Natural killer cell treated with Interleukin-12 subunit alpha and Interleukin-12 subunit beta and Interleukin-15 and Interleukin-18, amount 100 ng/mL, for 72 hours (primary cell): ENCODE data around the gene PTPRA. TPM values are rescaled to one million over a fixed set of nuclear protein-coding genes. Genes with fewer than 3 reads are reported as not detected.
"Not testable (repeated sequence)": the region's sequence is repeated elsewhere in the genome, so short reads cannot be mapped to it uniquely, and the experiment has no call there.

Experiments used
- ATAC-seq, 2 donors: fragments of 150-1000 bp; cut with Tn5 transposase in 1 of 2; sonication (Bioruptor Pico), chemical (Tn5 transposase) in 1 of 2; 2 replicates each; pipeline ENCODE4 v1.10.0; 2021
- DNase-seq: peaks from one replicate; pipeline ENCODE4 v3.0.0; 2022; ENCODE audit warnings: low spot score
- H3K27ac Mint-ChIP-seq, 2 donors: 1 replicate in 1 of 2; 2 replicates in 1 of 2; pipeline ENCODE4 v1.8.0; 2022; ENCODE audit warnings: mixed read lengths in 2 of 2, mild to moderate bottlenecking in 1 of 2, moderate library complexity in 1 of 2
- H3K27me3 Mint-ChIP-seq, 2 donors: 1 replicate in 1 of 2; 2 replicates in 1 of 2; pipeline ENCODE4 v1.8.0; 2022; ENCODE audit warnings: mixed read lengths in 2 of 2
- H3K36me3 Mint-ChIP-seq: one replicate; pipeline ENCODE4 v1.8.0; 2022; ENCODE audit warnings: mixed read lengths
- H3K4me1 Mint-ChIP-seq, 2 donors: 1 replicate in 1 of 2; 2 replicates in 1 of 2; pipeline ENCODE4 v1.8.0; 2022; ENCODE audit warnings: low read depth in 2 of 2, mixed read lengths in 2 of 2, mild to moderate bottlenecking in 1 of 2
- H3K4me3 Mint-ChIP-seq: one replicate; pipeline ENCODE4 v1.8.0; 2022; ENCODE audit warnings: mixed read lengths
- H3K9me3 Mint-ChIP-seq: 2 replicates; pipeline ENCODE4 v1.8.0; 2022; ENCODE audit warnings: mixed read lengths
- total RNA-seq, 2 donors: library from RNA; stranded (reverse); gene quantifications; one replicate each; pipeline ENCODE4 v1.2.3, GENCODE V29; 2022

PTPRA gene
- total RNA-seq, 2 donors from 2014 or later, result 50.4 to 76.0 TPM

DNA sequence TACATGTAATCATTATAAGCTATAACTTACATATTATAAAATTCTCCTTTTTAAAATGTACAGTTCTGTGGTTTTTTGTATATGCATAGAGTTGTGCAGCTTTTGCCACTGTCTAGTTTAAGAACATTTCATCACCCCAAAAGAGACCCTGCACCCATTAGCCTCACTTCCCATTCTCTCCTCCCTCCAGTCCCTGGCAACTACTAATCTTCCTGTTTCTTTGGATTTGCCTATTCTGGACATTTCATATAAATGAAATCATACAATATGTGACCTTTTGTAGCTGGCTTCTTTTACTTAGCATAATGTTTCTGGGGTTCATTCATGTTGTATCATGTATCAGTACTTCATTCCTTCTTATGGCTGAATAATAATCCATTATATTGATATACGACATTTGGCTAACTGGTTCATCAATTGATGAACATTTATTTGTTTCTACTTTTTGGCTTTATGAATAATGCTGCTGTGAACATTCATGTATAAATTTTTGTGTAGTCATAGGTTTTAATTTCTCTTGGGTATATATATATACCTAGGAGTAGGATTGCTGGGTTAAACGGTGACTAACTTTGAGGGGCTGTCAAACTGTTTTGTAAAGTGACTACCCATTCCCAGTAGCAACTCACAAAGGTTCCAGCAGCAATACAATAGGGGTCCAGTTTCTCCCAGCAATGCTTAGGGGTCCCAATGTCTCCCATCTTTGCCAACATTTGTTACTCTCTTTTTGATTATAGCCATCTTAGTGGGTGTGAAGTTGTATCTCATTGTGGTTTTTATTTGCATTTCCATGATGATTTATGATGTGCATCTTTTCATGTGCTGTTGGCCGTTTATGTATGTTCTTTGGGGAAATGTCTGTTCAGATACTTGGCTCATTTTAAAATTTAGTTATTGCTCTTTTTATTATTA is 10.7 kb downstream of the PTPRA start:
- Mint-ChIP-seq H3K27me3 (no peaks in the 10 kb centered on the region), H3K36me3 (no peaks in the 10 kb centered on the region), H3K9me3 (no peaks in the 10 kb centered on the region), H3K4me1 (peaks cover 47 to 48% of the 10 kb centered on the region in 2 donors), H3K27ac (peak overlapping the region in 1 of 2 donors; percentile 68), H3K4me3 (peak overlapping the region; percentile 69)
- DNase-seq, result no peak
- peak in 1 of 2 donors; percentile 24 for ATAC-seq

DNA sequence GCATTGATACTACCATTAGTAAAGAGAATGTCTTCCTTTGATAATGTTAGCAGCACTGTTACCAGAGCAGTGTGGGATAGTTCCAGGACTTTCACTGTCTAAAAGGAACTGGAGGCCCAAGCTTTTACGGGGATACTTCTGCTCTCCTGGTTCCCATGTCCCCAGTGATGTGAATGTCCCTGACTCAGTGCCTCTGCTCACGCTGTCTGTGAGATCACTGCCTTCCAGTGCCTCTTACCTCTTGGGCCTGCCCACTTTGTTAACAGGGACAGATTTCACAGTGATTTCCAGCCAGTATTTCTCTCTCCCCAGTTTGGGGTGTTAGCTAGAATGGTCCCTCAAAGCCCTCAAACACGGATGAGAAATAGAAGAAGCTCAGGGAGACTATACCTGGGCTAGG is 14.4 kb downstream of the PTPRA start:
- H3K27me3 Mint-ChIP-seq, result no peaks in the 10 kb centered on the region

DNA sequence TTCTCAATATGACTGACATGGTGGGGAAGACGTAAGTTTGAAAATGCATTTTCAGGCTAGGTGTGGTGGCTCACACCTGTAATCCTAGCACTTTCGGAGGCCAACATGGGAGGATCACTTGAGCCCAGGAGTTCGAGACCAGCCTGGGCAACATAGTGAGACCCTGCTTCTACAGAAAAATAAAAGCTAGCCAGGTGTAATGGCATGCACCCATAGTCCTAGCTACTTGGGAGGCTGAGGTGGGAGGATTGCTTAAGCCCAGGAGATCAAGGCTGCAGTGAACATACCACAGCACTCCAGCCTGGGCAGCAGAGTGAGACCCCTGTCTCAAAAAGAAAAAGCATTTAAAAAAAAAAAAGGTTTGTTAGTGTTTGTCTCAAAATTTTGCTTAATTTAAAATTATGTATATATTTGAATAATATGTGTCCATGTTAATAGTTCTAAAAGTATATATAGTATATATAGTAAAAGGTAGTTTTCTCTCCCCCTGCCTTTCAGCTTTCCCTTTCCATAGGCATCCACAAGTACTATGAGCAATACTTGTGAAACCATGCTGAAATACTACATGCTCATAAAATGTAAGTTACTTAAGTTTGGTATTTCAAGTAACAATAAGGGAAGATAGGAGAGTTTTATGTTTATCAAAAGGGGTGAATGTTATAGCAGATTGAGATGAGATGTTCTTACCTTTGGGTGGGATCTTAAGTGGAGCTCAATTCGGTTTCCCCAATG is 15.1 kb downstream of the PTPRA start:
- no peak overlapping the region for H3K4me3 Mint-ChIP-seq
- H3K27me3 Mint-ChIP-seq, result no peaks in the 10 kb centered on the region
- peak overlapping the region in 1 of 2 donors; percentile 32 for H3K27ac Mint-ChIP-seq
- no peak for ATAC-seq
- H3K4me1 Mint-ChIP-seq, result peaks cover 66 to 68% of the 10 kb centered on the region in 2 donors
- H3K36me3 Mint-ChIP-seq, result no peaks in the 10 kb centered on the region
- no peak for DNase-seq
- peaks cover 4% of the 10 kb centered on the region for H3K9me3 Mint-ChIP-seq

More for the DNA sequence above, 14.4 kb downstream of the PTPRA start:
- Mint-ChIP-seq H3K4me3 (no peak overlapping the region), H3K9me3 (peaks cover 4% of the 10 kb centered on the region), H3K36me3 (no peaks in the 10 kb centered on the region), H3K27ac (peak overlapping the region in 1 of 2 donors; percentile 2), H3K4me1 (peaks cover 62 to 63% of the 10 kb centered on the region in 2 donors)
- DNase-seq (no peak), ATAC-seq (no peak)

DNA sequence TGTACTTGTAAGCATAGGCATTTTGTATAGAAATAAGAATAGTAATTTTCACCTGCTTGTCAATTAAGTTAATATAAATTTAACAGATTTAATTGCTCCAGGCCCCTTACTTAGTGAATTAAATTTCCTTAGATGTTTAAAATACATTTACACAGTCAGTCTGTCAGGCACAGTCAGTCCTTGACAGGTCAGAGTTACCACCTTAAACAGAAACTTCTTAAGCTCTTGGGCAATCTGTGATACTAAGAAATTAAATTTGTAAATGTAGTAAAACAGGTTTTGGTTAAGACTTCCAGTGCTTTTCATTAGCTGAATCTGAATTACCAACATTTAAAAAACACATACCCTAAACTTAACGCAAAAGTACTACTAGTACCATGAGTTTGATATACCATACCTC is 15.9 kb downstream of the PTPRA start:
- no peak for ATAC-seq
- H3K27me3 Mint-ChIP-seq, result no peaks in the 10 kb centered on the region
- peaks cover 4% of the 10 kb centered on the region for H3K9me3 Mint-ChIP-seq
- H3K4me3 Mint-ChIP-seq, result no peak overlapping the region
- H3K4me1 Mint-ChIP-seq, result peaks cover 62 to 63% of the 10 kb centered on the region in 2 donors
- DNase-seq, result no peak
- no peak overlapping the region for H3K27ac Mint-ChIP-seq
- H3K36me3 Mint-ChIP-seq, result no peaks in the 10 kb centered on the region

DNA sequence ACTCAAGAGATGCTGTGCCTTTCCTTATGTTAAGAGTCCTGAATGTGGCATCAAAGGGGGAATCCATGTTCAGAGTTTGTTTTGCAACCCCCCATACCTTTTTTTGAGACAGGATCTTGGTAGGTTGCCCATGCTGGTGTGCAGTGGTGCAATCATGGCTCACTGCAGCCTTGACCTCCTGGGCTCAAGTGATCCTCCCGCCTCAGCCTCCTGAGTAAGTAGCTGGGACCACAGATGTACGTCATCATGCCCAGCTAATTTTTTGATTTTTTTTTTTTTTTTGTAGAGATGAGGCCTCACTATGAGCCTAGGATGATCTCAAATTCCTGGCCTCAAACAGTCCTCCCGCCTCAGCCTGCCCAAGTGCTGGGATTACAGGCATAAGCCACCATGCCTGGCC is 16.5 kb downstream of the PTPRA start:
- H3K27ac Mint-ChIP-seq, result peak overlapping the region in 1 of 2 donors; percentile 4
- no peak for DNase-seq
- no peak overlapping the region for H3K4me3 Mint-ChIP-seq
- H3K36me3 Mint-ChIP-seq, result no peaks in the 10 kb centered on the region
- no peak for ATAC-seq
- no peaks in the 10 kb centered on the region for H3K27me3 Mint-ChIP-seq
- peaks cover 56 to 62% of the 10 kb centered on the region in 2 donors for H3K4me1 Mint-ChIP-seq
- peaks cover 4% of the 10 kb centered on the region for H3K9me3 Mint-ChIP-seq

DNA sequence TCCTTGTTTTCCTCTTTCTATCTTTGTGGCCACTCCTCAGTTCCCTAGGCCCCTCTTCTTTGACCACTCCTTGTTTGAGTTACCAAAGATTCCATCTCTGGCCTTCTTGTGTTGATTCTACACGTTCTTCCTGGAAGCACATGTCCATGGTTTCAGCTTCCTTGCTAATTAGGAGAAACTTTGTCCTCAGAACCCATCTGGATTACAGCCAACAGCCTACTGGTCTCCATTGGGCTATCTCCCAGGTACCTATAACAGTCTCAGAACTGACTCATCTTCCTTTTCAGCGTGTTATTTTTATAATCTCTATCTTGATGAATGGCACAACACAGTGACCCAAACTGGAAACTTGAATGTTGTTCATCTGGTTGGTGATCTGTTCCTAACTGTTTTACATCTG is 17.5 kb downstream of the PTPRA start:
- ATAC-seq, result no peak

DNA sequence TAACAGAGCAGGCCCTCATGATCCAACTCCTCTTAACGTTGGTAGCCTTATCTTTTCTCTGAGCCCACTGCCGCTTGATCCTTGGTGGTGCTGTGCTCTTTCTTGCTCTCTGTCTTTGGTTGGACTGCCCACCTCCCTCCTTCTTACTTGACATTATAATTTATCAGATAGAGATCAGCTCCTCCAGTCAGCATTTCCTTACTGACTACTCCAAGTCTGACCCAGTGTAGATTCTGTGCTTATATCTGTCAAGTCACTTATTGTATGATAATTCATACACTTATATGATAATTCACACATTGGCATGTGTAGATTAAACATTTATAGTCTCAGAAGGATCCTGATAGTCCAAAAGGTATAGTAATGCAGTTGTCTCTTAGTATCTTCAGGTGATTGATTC is 18.1 kb downstream of the PTPRA start:
- Mint-ChIP-seq H3K27ac (peak overlapping the region; percentile 4 to 8), H3K36me3 (no peaks in the 10 kb centered on the region), H3K4me1 (peaks cover 47 to 51% of the 10 kb centered on the region in 2 donors), H3K9me3 (peaks cover 4% of the 10 kb centered on the region), H3K4me3 (no peak overlapping the region), H3K27me3 (no peaks in the 10 kb centered on the region)
- no peak for DNase-seq
- no peak for ATAC-seq

More for the DNA sequence above, 17.5 kb downstream of the PTPRA start:
- Mint-ChIP-seq H3K27me3 (no peaks in the 10 kb centered on the region), H3K4me3 (peak overlapping the region; percentile 7), H3K4me1 (peaks cover 47 to 52% of the 10 kb centered on the region in 2 donors), H3K9me3 (peaks cover 4% of the 10 kb centered on the region), H3K27ac (peak overlapping the region; percentile 4 to 8), H3K36me3 (no peaks in the 10 kb centered on the region)
- no peak for DNase-seq

DNA sequence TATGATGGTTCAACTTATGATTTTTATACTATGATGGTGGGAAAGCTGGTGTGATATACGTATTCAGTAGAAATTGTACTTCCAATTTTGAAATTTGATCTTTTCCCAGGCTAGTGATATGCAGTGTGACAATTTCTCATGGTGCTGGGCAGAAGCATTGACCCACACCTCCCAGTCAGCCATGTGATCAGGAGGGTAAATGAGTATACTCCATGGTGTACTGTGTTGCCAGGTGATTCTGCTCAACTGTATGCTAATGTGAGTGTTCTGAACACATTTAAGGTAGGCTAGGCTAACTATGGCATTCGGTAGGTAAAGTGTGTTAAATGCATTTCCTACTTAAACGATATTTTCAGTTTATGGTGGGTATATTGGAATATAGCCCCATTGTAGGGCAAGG is 19.1 kb downstream of the PTPRA start:
- no peaks in the 10 kb centered on the region for H3K36me3 Mint-ChIP-seq
- ATAC-seq, result no peak
- H3K27ac Mint-ChIP-seq, result no peak overlapping the region
- H3K9me3 Mint-ChIP-seq, result peaks cover 4% of the 10 kb centered on the region
- no peak for DNase-seq
- H3K27me3 Mint-ChIP-seq, result no peaks in the 10 kb centered on the region
- no peak overlapping the region for H3K4me3 Mint-ChIP-seq
- H3K4me1 Mint-ChIP-seq, result peaks cover 49 to 53% of the 10 kb centered on the region in 2 donors

DNA sequence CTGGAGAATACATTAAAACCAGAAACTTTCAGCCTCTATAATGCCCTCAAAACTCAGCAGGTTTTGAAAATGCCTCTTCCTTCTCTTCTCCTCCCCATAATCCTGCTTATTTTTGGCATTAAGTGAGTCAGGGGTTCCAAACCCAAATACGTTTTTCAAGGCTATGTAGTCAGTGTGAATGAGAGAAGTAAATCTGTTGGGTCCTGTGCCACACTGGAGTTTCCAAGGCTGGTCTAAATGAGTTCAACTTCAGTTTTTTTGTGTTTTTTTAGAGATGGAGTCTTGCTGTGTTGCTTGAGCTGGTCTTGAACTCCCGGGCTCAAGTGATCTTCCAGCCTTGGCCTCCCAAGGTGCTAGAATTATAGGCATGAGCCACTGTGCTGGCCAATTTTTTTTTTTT is 20.9 kb downstream of the PTPRA start:
- Mint-ChIP-seq H3K27me3 (no peaks in the 10 kb centered on the region), H3K9me3 (peaks cover 4% of the 10 kb centered on the region), H3K27ac (no peak overlapping the region), H3K4me1 (peaks cover 41 to 45% of the 10 kb centered on the region in 2 donors), H3K36me3 (no peaks in the 10 kb centered on the region), H3K4me3 (no peak overlapping the region)
- no peak for DNase-seq
- ATAC-seq, result no peak

DNA sequence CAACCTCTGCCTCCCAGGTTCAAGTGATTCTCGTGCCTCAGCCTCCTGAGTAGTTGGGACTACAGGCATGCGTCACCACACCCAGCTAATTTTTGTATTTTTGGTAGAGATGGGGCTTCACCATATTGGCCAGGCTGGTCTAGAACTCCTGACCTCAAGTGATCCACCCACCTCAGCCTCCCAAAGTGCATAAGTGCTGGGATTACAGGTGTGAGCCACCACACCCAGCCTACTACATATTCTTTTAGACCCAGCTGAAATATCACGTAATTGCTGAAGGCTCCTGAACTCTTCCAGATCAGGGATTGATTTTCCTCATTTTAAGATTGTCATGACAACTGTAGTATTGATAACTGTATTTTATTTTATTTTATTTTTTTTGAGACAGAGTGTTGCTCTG is 21.9 kb downstream of the PTPRA start:
- not testable (repeated sequence) for H3K27ac Mint-ChIP-seq, ATAC-seq, H3K4me3 Mint-ChIP-seq, DNase-seq, H3K9me3 Mint-ChIP-seq, H3K36me3 Mint-ChIP-seq, H3K27me3 Mint-ChIP-seq
- peaks cover 41 to 44% of the 10 kb centered on the region in 2 donors for H3K4me1 Mint-ChIP-seq

DNA sequence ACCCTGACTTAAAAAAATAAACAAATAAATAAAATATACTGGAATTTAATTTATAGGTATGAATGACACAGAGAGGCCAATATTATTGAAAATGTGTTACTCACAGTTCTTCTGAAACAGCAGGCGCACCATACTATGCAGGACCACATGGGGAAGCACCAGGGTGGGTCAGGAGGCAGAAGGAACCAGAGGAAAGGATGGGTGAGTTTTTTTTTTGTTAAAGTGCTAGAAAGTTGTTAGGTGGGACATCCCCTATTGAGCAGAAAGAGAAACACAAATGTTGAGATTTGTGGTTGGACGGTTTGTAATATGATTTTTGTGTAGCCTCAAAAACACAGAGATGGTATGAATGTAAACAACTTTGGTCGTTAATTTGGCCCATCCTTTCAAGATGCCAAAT is 26.0 kb downstream of the PTPRA start:
- DNase-seq (no peak), ATAC-seq (peak; percentile 71 to 83)
- peaks cover 31 to 38% of the 10 kb centered on the region in 2 donors for H3K4me1 Mint-ChIP-seq
- no peaks in the 10 kb centered on the region for H3K36me3 Mint-ChIP-seq
- no peak overlapping the region for H3K4me3 Mint-ChIP-seq
- no peaks in the 10 kb centered on the region for H3K27me3 Mint-ChIP-seq
- H3K9me3 Mint-ChIP-seq, result no peaks in the 10 kb centered on the region
- no peak overlapping the region for H3K27ac Mint-ChIP-seq

DNA sequence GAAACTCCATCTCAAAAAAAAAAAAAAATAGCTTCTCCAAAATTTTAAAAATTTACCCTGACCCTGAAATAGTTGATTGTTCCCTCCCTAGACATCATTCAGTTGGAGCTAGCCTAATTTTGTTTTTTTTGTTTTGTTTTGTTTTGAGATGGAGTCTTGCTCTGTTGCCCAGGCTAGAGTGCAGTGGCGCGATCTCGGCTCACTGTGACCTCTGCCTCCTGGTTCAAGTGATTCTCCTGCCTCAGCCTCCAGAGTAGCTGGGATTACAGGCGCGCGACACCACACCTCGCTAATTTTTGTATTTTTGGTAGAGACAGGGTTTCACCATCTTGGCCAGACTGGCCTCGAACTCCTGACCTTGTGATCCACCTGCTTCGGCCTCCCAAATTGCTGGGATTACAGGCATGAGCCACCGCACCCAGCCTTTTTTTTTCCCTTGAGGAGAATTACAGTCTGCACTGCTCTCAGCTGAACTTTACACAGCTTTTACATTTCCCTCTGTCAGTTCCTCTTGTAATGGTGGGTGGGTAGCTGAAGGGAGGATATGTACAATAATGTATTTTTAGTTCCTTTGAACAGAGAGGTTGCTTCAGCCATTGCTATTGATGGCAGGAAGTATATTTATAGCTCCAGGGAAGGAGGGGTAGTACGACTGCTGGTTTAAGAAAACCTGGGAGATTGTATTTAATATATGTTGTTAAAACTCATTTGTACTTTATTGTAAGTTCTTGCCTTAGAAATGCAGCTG is 27.7 kb downstream of the PTPRA start:
- H3K27me3 Mint-ChIP-seq, result no peaks in the 10 kb centered on the region
- no peaks in the 10 kb centered on the region for H3K36me3 Mint-ChIP-seq
- no peak overlapping the region for H3K27ac Mint-ChIP-seq
- H3K9me3 Mint-ChIP-seq, result no peaks in the 10 kb centered on the region
- H3K4me1 Mint-ChIP-seq, result peaks cover 31 to 38% of the 10 kb centered on the region in 2 donors
- ATAC-seq (no peak), DNase-seq (no peak)
- H3K4me3 Mint-ChIP-seq, result no peak overlapping the region

DNA sequence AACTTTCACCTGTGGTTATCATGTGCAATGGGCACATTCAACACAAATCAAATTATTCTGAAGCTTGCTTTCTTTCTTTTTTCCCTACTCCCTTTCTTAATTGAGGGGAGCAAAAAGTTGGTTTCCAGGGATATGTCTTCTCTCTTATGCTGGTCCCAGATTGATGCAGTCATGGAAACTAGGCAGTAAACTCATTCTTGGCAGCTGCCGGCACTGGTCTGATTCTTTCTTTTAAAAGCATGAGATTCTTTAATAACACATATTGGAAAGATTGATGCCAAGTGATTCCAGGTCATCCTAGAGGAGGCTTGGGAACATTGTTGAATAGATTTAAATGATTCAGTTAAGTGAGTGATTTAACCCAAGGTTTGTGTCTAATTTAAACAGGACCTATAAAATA is 29.0 kb downstream of the PTPRA start:
- ATAC-seq, result no peak

More for the DNA sequence above, 29.0 kb downstream of the PTPRA start:
- Mint-ChIP-seq H3K4me1 (peaks cover 24 to 31% of the 10 kb centered on the region in 2 donors), H3K27ac (no peak overlapping the region), H3K36me3 (no peaks in the 10 kb centered on the region), H3K9me3 (no peaks in the 10 kb centered on the region), H3K4me3 (no peak overlapping the region), H3K27me3 (no peaks in the 10 kb centered on the region)
- no peak for DNase-seq
